Fibroblast of skin of right quadriceps (primary cell): ENCODE data around the gene IKZF1.

Source experiments
- DNase-seq: peaks from one replicate; pipeline ENCODE4 v3.0.0-alpha.2; 2013

IKZF1 gene

DNA sequence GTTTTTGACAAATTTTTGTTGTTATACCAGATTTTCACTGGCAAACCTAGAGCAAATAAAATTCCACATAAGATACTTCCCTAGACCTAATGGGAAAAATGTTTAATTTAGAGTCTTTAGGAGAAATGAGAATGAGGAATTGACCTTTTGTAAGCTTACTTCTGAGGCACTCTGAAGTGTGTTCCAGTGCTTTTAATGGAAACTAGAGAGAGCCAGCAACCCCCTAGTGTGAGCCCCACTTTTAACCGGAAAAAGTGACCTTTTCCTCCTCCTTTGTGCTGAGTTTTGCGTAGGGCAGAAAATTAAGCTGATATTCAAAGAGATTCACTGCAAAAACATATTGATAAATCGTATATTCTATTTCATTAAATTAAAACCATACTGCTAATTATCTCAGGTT lies 5.2 kb downstream of the IKZF1 start:
- DNase-seq, result no peak

DNA sequence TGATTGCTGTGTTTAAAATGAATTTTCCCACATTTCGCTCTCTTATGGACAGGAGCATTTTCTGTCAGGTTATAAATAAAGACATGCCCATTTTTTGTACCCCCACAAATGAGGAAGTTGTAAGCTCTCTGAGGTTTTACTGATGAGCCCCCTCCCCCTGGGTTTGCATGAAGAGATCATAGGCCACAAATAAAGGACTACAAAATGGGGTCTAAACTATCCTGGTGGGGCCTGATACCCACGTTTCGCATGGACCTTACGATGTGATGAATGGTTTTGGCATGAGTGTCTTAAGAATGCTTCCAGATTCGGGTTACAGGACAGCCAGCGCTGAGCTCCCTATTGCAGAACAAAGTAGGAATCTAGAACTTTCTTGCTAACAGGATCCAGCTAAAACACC lies 5.8 kb downstream of the IKZF1 start:
- DNase-seq, result no peak

GRCh38 chr7:50310956-50311355 lies 6.4 kb downstream of the IKZF1 start:
- DNase-seq, result no peak

GRCh38 chr7:50312250-50313162 lies 8.0 kb downstream of the IKZF1 start:
- no peak for DNase-seq

GRCh38 chr7:50314836-50315592 lies 10.5 kb downstream of the IKZF1 start:
- DNase-seq, result no peak

GRCh38 chr7:50315739-50316671 lies 11.5 kb downstream of the IKZF1 start:
- no peak for DNase-seq

GRCh38 chr7:50317221-50317678 lies 12.7 kb downstream of the IKZF1 start:
- no peak for DNase-seq

DNA sequence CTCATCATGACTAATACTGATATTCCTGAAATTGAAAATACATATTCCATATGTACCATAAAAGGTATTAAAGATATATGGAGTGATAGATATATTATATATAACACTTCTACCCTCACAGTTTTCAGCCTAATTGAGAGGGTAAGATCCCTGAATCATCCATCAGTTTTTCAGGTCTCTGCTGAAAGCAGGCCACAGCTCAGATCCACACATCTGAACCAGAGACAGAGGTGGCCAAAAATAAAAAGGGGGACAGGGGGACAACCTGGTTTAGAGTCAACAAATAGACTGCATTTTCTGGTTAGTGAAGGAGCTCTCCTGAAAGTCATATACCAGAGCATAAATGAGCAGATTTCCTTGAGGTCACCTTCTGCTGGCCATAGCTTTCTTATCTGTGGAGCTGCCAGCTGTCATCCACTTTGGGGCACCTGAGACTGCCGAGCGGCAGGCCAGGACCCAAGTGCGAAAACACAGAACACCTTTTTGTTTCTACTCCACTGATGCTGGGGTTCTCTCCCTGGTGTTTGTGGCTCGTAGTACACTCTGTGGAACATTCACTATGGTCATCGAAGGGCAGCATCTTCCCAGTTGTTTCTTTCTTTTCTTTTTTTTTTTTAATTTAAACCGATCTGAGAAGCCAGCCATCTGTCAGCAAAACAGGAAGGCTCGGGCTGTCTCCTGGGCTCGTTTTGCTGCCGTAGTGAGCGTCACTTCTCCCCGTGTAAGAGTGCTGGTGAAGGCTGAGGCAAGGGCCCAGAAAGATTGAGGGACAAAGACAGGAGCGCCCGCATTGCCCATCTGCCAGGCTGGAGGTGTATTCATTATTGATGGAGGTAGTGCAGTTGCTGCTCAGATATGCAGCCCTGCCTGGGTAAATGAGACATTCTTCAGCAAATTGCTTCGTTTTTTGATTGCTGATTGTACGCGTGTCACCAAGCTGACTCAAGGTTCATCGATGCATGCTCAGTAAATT lies 13.5 kb downstream of the IKZF1 start:
- DNase-seq, result no peak

DNA sequence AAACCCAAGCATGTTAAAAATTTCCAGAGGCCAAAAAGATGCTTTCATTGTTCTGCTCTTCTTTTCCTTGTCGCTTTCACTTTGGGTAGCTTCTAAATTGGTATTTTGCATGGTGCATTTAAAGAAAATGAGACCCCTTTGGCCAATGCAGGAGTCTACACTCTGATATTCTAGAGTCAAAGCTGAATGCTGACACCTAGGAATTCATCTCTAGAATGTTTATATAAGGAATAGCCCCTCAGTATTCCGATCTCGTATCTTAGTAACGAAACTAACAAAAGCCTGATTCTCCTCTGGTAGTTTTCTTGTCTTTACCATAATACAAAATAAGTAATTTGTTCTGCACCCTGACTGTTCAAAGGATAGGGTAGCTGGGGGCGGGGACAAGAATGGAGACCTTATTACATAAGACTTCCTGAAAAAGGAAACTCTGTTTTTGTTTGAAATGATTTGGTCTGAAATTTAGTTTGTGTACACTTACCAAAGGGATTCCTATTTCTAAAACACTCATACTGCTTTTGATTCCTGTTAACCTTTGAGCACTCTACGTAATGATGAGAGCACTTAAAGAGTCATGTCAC lies 17.1 kb downstream of the IKZF1 start:
- DNase-seq, result no peak

- no peak for DNase-seq
These were observed 19.6 kb downstream of the IKZF1 start for GRCh38 chr7:50324113-50324512.

GRCh38 chr7:50327443-50327842 lies 22.9 kb downstream of the IKZF1 start:
- no peak for DNase-seq

- DNase-seq, result no peak
These were observed 25.3 kb downstream of the IKZF1 start for GRCh38 chr7:50329775-50330174.

GRCh38 chr7:50330254-50330653 lies 25.7 kb downstream of the IKZF1 start:
- DNase-seq, result no peak

DNA sequence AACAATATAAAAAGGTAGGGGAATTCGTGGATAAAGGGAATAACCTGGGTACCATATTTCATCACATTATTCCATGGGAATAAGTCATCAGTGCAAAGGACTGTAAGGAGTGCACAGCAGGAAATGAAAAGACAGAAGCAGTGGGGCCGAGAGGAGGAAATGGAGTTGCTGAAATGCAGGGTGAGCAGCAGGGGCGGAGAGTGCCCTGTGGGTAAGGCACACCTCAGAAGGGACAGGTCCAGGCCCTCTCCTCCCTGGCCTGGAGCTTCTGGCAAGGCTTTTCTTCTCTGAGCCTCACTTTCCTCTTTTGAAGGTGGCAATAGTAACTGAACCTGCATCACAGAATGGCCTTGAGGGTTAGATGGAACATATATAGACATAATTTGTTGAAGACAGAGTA lies 26.2 kb downstream of the IKZF1 start:
- DNase-seq, result no peak

DNA sequence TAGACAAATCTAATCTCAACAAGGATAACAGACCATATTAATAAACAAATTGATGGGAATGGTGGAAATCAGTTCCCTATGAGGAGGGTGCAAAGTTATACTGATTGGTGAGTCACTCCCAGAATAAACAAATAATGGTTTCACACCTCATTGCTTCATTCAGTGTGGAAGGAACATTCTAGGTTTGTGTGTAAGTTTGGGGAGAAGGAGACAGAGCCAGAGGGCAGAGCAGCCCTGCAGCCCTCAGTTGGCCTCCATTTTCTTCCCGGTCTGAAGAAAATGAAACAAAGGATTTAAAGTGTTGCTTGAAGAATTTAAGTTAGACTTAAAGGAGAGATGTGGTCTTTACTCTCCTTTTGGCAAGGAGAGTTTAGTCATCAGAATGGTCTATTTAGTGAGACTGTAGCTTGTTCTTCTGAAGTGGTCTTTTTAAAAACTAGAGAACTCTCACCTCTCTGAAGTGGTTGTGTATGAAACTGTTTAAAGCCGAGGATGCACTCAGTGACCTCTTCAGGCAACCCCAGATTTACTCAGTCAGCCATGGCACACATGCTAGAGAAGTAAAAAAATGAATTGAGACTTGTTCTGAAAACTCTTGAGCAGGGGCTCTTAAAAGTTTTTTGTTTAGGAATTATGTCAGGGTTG lies 27.2 kb downstream of the IKZF1 start:
- no peak for DNase-seq

DNA sequence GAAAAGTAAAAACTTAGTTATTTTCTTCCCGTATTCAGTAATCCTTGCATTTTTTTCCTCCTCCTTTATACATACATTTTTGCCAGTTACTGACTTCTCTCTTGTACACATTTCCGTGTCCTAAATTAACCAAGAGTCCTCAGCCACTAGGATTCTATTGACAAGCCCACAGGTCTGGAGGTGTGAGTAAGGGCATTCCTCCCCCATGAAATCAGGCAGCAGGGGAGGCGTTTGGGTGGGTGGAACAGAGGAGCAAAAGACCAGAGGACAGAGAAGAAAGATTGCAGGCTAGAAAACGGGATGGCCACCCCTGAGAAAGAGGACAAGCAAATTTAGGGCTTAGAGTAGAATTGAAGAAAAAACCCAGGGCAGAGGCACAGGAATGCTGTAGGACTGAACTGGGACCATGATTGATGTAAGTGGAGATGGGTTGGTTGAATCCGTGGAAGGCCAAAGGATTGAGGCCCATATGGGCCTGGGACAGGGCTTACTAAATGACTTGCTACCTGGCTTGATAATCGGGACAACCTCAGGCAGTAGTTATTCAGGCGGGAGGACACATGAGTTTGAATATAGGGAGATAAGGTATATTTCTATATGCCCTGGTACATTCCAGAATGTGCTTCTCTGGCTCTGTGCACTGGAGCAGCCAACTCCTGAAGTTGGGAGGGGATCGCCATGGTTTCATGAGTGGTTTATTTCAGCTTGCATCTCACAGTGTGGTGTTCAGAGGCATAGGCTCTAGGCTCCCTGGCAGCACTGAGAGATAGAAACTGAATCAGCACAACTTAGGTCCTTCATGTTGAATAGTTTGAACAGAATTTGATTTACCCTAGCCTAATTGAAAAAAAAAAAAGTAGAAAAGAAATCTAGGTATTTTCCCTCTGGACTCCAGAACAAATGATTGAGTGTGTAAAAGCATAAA lies 28.0 kb downstream of the IKZF1 start:
- no peak for DNase-seq

DNA sequence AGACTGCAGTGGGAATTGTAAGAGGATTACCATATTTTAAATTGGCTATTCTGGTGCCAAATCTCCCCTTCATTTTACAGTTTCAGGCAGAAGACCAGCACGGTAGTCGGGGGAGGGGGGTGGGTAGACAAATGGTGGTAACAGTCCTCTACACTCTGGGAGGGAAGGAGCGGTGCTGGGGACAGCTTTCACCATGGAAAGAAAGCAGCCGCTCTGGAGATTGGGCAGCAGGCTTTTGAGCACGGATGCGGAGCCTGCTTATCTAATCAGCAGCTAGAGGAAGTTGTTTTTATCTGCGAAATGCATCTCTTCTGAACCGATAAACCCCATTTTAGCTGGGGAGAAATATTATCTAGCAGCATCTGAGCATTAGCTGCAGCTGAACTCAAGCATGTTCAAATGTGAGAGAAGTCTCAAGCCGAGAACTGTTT lies 28.7 kb downstream of the IKZF1 start:
- DNase-seq, result no peak

GRCh38 chr7:50334341-50334994 lies 30.0 kb downstream of the IKZF1 start:
- no peak for DNase-seq

- no peak for DNase-seq
These were observed 30.8 kb downstream of the IKZF1 start for GRCh38 chr7:50335230-50335794.
